Measurements from ENCODE around the gene KTN1. TPM values are rescaled to one million over a fixed set of nuclear protein-coding genes. Genes with fewer than 3 reads are reported as not detected.

The KTN1 gene
- total RNA-seq, 1 donor, result 167 TPM

- DNase-seq (ENCODE audit: low read depth), result peak; percentile 84
- no peak overlapping the region for H3K4me3 ChIP-seq (ENCODE audit: low read depth, low read length)
- TF ChIP-seq, protein P1, sequence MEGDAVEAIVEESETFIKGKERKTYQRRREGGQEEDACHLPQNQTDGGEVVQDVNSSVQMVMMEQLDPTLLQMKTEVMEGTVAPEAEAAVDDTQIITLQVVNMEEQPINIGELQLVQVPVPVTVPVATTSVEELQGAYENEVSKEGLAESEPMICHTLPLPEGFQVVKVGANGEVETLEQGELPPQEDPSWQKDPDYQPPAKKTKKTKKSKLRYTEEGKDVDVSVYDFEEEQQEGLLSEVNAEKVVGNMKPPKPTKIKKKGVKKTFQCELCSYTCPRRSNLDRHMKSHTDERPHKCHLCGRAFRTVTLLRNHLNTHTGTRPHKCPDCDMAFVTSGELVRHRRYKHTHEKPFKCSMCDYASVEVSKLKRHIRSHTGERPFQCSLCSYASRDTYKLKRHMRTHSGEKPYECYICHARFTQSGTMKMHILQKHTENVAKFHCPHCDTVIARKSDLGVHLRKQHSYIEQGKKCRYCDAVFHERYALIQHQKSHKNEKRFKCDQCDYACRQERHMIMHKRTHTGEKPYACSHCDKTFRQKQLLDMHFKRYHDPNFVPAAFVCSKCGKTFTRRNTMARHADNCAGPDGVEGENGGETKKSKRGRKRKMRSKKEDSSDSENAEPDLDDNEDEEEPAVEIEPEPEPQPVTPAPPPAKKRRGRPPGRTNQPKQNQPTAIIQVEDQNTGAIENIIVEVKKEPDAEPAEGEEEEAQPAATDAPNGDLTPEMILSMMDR (IDR thresholded peaks at IDR 0.05; ENCODE audit: insufficient read depth, low read depth, low read length), result no peak
These were observed 141.3 kb downstream of the KTN1 start for GRCh38 chr14:55721353-55721752.

GRCh38 chr14:55722054-55722453 lies 142.0 kb downstream of the KTN1 start:
- H3K4me3 ChIP-seq (ENCODE audit: low read depth, low read length), result no peak overlapping the region
- DNase-seq (ENCODE audit: low read depth), result no peak
- TF ChIP-seq, protein P1 (IDR thresholded peaks at IDR 0.05; ENCODE audit: insufficient read depth, low read depth, low read length), result no peak

GRCh38 chr14:55724736-55725135 lies 144.7 kb downstream of the KTN1 start:
- no peak overlapping the region for H3K4me3 ChIP-seq (ENCODE audit: low read depth, low read length)
- TF ChIP-seq, protein P1 (IDR thresholded peaks at IDR 0.05; ENCODE audit: insufficient read depth, low read depth, low read length), result no peak
- no peak for DNase-seq (ENCODE audit: low read depth)

- H3K4me3 ChIP-seq (ENCODE audit: low read depth, low read length), result no peak overlapping the region
- DNase-seq (ENCODE audit: low read depth), result no peak
- TF ChIP-seq, protein P1 (IDR thresholded peaks at IDR 0.05; ENCODE audit: insufficient read depth, low read depth, low read length), result no peak
These were observed 150.7 kb downstream of the KTN1 start for GRCh38 chr14:55730592-55731310.

DNA sequence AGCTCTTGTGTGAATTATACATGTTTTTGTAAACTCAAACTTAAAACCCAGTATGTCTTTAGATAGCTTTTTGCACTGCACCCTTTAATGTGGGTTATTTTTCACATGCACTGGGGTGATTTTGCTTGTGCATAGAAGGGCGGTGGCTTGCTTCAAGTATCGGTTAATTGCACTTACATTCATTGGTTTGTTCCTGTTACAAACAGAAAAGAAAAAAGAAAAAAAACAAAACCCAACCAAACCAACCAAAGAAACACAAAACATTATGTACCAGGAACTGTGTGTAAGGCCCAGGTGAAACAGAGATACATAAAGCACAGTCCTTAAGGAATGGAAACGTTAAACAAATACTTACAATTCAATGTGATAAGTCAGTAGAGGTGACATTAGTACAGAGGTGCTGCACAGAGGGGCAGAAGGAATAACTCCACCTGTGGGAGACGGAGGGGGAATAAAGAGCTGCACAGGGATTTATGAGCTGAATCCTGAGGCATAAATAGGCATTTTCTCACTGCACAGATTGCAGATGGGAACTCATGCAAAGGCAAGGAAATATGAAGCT lies 151.4 kb downstream of the KTN1 start:
- DNase-seq (ENCODE audit: low read depth), result no peak

GRCh38 chr14:55731881-55732498 lies 152.0 kb downstream of the KTN1 start:
- DNase-seq (ENCODE audit: low read depth), result peak; percentile 37
- TF ChIP-seq, protein P1 (IDR thresholded peaks at IDR 0.05; ENCODE audit: insufficient read depth, low read depth, low read length), result peak; percentile 70
- no peak overlapping the region for H3K4me3 ChIP-seq (ENCODE audit: low read depth, low read length)

More for the DNA sequence above, 151.4 kb downstream of the KTN1 start:
- H3K4me3 ChIP-seq (ENCODE audit: low read depth, low read length), result no peak overlapping the region
- TF ChIP-seq, protein P1 (IDR thresholded peaks at IDR 0.05; ENCODE audit: insufficient read depth, low read depth, low read length), result no peak

Measured in fibroblast of villous mesenchyme (primary cell).